ENCODE measurements around the gene TBC1D22A. TPM values are rescaled to one million over a fixed set of nuclear protein-coding genes. Genes with fewer than 3 reads are reported as not detected.

TBC1D22A gene
- total and polyA plus RNA-seq, 4 donors = 4.1 to 12.4 (median 8.4) TPM

GRCh38 chr22:47042116-47042825 lies 279.8 kb downstream of the TBC1D22A start:
- Histone ChIP-seq H3K27me3 (ENCODE audit: control insufficient read depth in 4 of 4, insufficient read depth in 4 of 4, low read length in 3 of 4) (no peaks in the 10 kb centered on the region), H3K27ac (ENCODE audit: low read depth in 1 of 2, low read length in 2 of 2) (no peak overlapping the region), H3K36me3 (ENCODE audit: control insufficient read depth in 4 of 4, insufficient read depth in 3 of 4, low read depth in 1 of 4, low read length in 3 of 4) (no peaks in the 10 kb centered on the region), H3K4me1 (ENCODE audit: control insufficient read depth in 4 of 4, insufficient read depth in 4 of 4, low read length in 3 of 4) (no peaks in the 10 kb centered on the region), H3K4me3 (ENCODE audit: low read depth in 1 of 3, low read length in 3 of 3) (no peak overlapping the region), H3K9me3 (ENCODE audit: control insufficient read depth in 4 of 4, low read length in 3 of 4) (no peaks in the 10 kb centered on the region), H3K9ac (ENCODE audit: low read depth in 1 of 2, low read length in 2 of 2) (no peak overlapping the region)
- no peak for DNase-seq (ENCODE audit: low spot score)
- WGBS = 94% methylated on average over 11 of the region's 11 CpGs
- TF ChIP-seq CTCF (IDR thresholded peaks at IDR 0.05; ENCODE audit: low read depth, low read length, missing input control) (no peak), MAX (IDR thresholded peaks at IDR 0.05) (no peak), HNF4A (conservative IDR thresholded peaks at IDR 0.05) (no peak), JUND (IDR thresholded peaks at IDR 0.05) (no peak), RXRA (IDR thresholded peaks at IDR 0.05) (no peak), GABPA (IDR thresholded peaks at IDR 0.05 in 1 of 2, conservative IDR thresholded peaks at IDR 0.05 in 1 of 2) (no peak), FOXA1 (IDR thresholded peaks at IDR 0.05) (no peak), FOXA2 (IDR thresholded peaks at IDR 0.05) (no peak), TAF1 (conservative IDR thresholded peaks at IDR 0.05) (no peak), YY1 (IDR thresholded peaks at IDR 0.05) (no peak), NR2F2 (IDR thresholded peaks at IDR 0.05) (no peak), RAD21 (IDR thresholded peaks at IDR 0.05) (no peak)
- TF ChIP-seq, protein P1, sequence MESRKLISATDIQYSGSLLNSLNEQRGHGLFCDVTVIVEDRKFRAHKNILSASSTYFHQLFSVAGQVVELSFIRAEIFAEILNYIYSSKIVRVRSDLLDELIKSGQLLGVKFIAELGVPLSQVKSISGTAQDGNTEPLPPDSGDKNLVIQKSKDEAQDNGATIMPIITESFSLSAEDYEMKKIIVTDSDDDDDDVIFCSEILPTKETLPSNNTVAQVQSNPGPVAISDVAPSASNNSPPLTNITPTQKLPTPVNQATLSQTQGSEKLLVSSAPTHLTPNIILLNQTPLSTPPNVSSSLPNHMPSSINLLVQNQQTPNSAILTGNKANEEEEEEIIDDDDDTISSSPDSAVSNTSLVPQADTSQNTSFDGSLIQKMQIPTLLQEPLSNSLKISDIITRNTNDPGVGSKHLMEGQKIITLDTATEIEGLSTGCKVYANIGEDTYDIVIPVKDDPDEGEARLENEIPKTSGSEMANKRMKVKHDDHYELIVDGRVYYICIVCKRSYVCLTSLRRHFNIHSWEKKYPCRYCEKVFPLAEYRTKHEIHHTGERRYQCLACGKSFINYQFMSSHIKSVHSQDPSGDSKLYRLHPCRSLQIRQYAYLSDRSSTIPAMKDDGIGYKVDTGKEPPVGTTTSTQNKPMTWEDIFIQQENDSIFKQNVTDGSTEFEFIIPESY (IDR thresholded peaks at IDR 0.05) = no peak
- TF ChIP-seq, protein P2, sequence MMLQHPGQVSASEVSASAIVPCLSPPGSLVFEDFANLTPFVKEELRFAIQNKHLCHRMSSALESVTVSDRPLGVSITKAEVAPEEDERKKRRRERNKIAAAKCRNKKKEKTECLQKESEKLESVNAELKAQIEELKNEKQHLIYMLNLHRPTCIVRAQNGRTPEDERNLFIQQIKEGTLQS (IDR thresholded peaks at IDR 0.05) = no peak
- TF ChIP-seq, protein P3, sequence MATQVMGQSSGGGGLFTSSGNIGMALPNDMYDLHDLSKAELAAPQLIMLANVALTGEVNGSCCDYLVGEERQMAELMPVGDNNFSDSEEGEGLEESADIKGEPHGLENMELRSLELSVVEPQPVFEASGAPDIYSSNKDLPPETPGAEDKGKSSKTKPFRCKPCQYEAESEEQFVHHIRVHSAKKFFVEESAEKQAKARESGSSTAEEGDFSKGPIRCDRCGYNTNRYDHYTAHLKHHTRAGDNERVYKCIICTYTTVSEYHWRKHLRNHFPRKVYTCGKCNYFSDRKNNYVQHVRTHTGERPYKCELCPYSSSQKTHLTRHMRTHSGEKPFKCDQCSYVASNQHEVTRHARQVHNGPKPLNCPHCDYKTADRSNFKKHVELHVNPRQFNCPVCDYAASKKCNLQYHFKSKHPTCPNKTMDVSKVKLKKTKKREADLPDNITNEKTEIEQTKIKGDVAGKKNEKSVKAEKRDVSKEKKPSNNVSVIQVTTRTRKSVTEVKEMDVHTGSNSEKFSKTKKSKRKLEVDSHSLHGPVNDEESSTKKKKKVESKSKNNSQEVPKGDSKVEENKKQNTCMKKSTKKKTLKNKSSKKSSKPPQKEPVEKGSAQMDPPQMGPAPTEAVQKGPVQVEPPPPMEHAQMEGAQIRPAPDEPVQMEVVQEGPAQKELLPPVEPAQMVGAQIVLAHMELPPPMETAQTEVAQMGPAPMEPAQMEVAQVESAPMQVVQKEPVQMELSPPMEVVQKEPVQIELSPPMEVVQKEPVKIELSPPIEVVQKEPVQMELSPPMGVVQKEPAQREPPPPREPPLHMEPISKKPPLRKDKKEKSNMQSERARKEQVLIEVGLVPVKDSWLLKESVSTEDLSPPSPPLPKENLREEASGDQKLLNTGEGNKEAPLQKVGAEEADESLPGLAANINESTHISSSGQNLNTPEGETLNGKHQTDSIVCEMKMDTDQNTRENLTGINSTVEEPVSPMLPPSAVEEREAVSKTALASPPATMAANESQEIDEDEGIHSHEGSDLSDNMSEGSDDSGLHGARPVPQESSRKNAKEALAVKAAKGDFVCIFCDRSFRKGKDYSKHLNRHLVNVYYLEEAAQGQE (IDR thresholded peaks at IDR 0.05) = no peak
